GM18499 (cell line): ENCODE data around the gene MST1.

Experiments
- ATAC-seq: cut with Tn5 transposase; IDR thresholded peaks from one replicate; pipeline ENCODE4 v1.9.1; 2021; ENCODE audit warnings: moderate number of reproducible peaks; ENCODE audit not compliant: insufficient read depth, unreplicated experiment

Gene MST1

GRCh38 chr3:49681232-49681522, 8.1 kb downstream of the MST1 start:
- no peak for ATAC-seq

- ATAC-seq = no peak
These were observed 8.6 kb downstream of the MST1 start for GRCh38 chr3:49680493-49681231.

GRCh38 chr3:49675912-49676311, 13.4 kb downstream of the MST1 start:
- ATAC-seq = no peak

- ATAC-seq = peak; percentile 16
These were observed 14.7 kb downstream of the MST1 start for GRCh38 chr3:49674497-49674983.

- ATAC-seq = peak; percentile 48
These were observed 15.4 kb downstream of the MST1 start, which contains the start of gene APEH for GRCh38 chr3:49673715-49674496. TSS of gene APEH (plus strand) at chr3:49674351. CDS start at chr3:49674402, 51 bp downstream.

GRCh38 chr3:49673121-49673714, 16.1 kb downstream of the MST1 start:
- no peak for ATAC-seq

- ATAC-seq = no peak
These were observed 17.7 kb downstream of the MST1 start for GRCh38 chr3:49671291-49672288.

- no peak for ATAC-seq
These were observed 18.4 kb downstream of the MST1 start for GRCh38 chr3:49670940-49671290.

- ATAC-seq = no peak
These were observed 19.9 kb downstream of the MST1 start for GRCh38 chr3:49669352-49669751.

- ATAC-seq = no peak
These were observed 20.4 kb downstream of the MST1 start for GRCh38 chr3:49668861-49669260.

- ATAC-seq = no peak
These were observed 20.9 kb downstream of the MST1 start for GRCh38 chr3:49668414-49668797.

- ATAC-seq = no peak
These were observed 21.4 kb downstream of the MST1 start for GRCh38 chr3:49667701-49668413.

GRCh38 chr3:49666592-49666991, 22.7 kb downstream of the MST1 start:
- ATAC-seq = no peak

- no peak for ATAC-seq
These were observed 23.3 kb downstream of the MST1 start for GRCh38 chr3:49665822-49666519.

GRCh38 chr3:49664300-49664699, 25.0 kb downstream of the MST1 start:
- ATAC-seq = no peak

- ATAC-seq = no peak
These were observed 25.4 kb downstream of the MST1 start for GRCh38 chr3:49663831-49664230.

- no peak for ATAC-seq
These were observed 26.4 kb downstream of the MST1 start for GRCh38 chr3:49662720-49663413.

- no peak for ATAC-seq
These were observed 27.3 kb downstream of the MST1 start for GRCh38 chr3:49662021-49662420.
